Measurements from ENCODE around the gene MKI67.
A peak's percentile ranks its signal among the peaks of the same experiment; 100 is the strongest.

MKI67 gene

DNA sequence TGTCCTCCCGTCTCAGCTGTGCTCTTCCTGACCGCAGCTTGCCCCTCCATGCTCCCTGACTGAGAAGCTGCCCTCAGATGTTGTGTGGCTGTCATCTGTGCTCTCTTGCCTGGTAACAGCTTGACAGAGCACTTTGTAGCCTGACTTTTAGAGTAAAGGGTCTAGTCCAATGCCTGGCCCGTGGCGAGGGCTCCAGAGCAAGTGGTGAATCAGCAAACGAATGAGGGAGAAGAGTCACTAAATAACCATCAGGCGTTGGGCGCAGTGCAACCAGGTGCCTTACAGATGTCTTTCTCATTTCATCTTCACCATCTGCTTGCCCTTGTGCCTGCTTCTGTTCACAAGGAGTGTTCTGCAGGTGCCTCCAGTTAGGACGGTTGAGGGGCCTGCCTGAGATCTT is 45.6 kb downstream of the MKI67 start:
- DNase-seq: no peak

GRCh38 chr10:128080231-128080630 is 46.0 kb downstream of the MKI67 start:
- no peak for DNase-seq

- no peak for DNase-seq
Measured at GRCh38 chr10:128078136-128078969, 47.9 kb downstream of the MKI67 start.

GRCh38 chr10:128077155-128077875 is 48.9 kb downstream of the MKI67 start:
- no peak for DNase-seq

- DNase-seq: no peak
Measured at GRCh38 chr10:128074589-128074988, 51.6 kb downstream of the MKI67 start.

DNA sequence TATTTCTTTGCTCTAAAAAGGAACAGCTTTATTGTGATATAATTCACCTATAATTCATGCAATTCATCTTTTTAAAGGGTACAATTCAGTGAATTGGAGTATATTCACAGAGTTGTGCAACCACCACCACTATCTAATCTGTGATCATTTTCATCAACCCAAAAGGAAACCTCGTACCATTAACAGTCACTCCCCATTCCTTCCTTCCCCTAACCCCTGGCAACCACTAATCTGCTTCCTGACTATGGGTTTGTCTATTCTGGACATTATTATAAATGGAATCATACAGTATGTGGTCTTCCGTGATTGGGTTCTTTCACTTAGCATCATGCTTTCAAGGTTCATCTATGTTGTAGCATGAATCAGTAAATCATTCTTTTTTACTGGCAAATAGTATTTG is 52.3 kb downstream of the MKI67 start:
- no peak for DNase-seq

- no peak for DNase-seq
Measured at GRCh38 chr10:128072941-128073645, 53.1 kb downstream of the MKI67 start.

DNA sequence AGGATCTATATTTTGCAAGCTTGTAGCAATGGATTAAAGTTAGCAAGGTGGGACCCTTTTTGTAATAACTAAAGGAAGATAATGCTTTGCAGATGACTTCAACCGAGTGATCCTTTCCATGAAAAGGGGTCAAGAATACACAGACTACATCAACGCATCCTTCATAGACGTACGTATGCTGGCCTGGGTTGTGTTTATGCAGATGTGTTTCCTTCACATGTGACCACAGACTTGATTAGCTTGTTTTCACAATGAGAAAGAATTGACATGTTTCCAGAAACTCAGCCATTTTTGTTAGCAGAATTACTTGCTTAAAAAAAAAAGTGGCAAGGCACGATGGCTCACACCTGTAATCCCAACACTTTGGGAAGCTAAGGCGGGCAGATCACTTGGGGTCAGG is 54.2 kb downstream of the MKI67 start:
- DNase-seq: no peak

DNA sequence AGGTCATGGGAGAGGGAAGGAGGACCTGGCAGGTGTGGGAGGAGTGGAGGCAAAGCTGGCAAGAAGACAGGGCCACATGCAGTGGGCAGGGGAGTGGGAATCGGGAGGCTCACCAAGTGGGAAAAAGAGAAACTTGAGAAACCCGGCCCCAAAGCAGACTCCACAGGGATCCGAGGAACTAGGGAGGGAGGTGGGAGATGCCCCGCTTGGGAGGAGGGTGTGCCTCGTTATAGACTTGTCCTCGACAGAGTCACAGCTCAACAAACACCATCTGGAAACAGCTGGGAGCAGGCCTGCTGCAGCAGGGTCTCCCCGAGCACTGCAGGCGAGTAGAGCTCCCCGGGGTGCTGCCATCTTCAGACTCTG is 54.8 kb downstream of the MKI67 start:
- DNase-seq: no peak

DNA sequence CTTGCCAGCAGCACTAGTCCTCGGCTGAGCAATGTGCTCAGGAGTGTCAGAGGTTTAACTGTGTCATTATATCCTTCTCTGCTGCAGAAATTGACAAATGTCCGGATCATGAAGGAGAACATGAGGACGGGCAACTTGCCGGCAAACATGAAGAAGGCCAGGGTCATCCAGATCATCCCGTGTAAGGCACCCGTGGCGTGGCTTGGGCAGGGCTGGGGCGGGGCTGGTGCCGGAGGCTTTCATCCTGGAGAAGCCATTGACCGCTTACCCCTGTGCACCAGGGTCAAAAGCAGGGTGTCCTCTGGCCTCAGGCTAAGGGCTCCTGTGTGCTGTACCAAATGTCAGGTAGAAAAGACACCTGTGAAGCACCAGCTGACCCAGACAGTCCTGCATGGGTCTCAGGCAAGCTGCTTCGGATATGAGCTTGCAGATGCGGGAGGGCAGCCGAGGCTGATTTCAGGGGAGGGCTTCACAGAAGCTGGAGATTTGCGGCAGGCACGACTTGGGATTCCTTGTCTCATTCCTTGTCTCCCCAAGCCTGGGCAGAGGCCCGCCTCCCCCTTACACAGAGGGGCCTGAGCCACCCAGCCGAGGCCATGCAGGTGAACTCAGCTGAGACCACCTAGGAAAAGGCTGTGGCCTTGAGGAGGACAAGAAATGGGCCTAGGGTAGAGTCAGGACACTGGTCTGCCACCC is 55.4 kb downstream of the MKI67 start:
- no peak for DNase-seq

DNA sequence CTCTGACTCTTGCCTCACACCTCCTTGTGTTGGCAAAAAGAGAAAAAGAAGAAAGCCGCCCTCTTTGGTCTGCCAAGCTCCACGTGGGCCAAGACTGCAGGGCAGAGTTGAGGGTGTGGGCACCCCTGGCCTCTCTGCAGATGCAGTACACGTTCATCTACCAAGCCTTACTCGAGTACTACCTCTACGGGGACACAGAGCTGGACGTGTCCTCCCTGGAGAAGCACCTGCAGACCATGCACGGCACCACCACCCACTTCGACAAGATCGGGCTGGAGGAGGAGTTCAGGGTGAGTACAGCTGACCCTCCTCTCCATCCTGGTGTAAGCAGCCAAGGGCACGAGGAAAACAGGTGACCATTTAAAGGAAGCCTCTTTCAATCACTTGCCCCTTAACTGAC is 56.1 kb downstream of the MKI67 start:
- no peak for DNase-seq

DNA sequence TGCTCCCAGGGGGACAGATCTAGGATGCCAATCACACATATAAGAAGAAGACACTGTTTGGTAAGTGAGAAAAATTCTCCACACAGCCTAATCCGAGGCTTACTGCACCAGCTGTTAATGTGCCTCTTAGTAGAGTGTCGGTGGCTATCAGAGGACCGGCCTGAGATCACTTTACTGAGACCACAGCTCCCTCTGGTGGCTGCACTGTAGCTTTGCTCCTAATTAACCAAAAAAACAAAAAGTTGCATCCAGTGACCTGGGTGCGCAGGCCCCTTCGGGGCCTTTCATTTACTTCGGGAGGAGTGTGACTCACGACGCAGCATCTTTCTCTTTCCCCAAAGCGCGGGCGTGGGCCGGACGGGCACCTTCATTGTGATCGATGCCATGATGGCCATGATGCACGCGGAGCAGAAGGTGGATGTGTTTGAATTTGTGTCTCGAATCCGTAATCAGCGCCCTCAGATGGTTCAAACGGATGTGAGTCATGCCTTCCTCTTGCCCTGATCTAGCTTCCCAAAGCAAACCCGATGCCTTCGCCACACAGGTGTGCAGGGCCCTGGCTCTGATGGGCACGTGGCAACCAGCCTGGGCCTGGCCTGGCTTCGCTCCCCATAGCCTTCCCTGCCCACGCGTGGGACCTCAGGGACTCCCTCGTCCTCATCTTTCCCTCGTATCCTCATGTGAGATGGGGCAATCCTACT is 56.7 kb downstream of the MKI67 start:
- peak; percentile 80 for DNase-seq

- no peak for DNase-seq
Measured at GRCh38 chr10:128068398-128069285, 57.6 kb downstream of the MKI67 start.

- DNase-seq: no peak
Measured at GRCh38 chr10:128067691-128068397, 58.4 kb downstream of the MKI67 start.

GRCh38 chr10:128066870-128067382 is 59.3 kb downstream of the MKI67 start:
- no peak for DNase-seq

GRCh38 chr10:128065881-128066534 is 60.2 kb downstream of the MKI67 start:
- no peak for DNase-seq

- DNase-seq: no peak
Measured at GRCh38 chr10:128064970-128065580, 61.1 kb downstream of the MKI67 start.

DNA sequence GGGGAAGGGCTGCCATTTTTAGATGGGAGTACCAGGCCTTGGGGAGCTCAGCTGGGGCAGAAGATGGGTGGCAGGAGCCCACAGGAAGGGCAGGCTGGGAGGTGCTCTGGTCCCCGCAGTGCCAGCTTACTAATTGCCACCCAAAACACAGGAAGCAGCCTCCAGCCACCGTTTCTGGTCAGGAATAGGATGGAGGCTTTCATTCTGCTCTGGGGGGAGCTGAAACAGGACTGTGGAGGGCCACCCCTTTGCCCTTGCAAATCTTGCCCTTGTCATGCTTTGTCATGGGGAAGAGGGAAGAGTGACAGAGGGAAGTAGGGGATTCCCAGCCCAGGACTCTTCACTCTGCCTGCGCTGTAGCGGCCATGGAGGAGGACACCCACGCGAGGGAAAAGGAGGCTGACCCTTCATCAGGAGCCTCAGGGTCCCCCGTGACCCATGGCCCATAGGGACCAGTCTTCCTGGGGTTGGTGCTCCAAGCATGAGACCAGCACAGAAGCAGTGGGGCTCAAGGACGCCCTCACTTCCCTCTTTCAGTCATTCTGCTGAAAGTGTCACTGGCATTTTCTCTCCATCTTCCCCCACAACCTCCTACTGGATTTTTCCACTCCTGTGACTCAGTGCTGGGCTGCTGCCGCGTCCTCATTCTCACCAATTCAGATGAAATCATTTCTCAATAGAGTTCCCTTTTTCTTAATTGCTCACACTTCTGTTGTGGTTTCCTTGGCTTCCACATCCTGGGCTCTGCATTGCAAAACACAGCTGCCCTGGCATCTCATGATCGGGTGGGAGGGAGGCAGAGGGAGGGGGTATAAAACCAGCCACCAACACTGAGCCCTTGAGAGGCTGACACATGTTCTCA is 61.9 kb downstream of the MKI67 start:
- peak; percentile 49 for DNase-seq

DNA sequence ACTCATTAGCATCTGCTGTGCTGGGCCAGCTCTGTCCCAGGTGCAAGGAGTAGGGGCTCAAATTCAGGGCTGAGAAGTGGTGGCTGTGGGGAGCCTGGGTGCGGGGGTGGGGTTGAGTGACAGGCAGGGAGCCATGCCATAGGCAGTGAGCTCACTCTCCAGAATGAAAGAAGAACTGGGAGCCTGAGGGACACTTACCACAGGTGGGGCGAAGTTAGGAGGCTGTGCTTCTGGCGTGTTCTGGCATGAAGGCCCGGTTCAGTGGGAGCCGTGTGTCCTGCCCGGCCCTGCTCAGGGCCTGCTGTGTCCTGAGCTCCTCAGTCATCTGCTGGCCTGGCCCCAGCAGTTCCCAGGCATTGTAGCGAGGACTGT is 62.5 kb downstream of the MKI67 start:
- peak; percentile 47 for DNase-seq

All from activated CD4-positive, CD25-positive, alpha-beta regulatory T cell treated with anti-CD3 and anti-CD28 coated beads, Interleukin-2, amount 50 U/mL, for 72 hours (primary cell).